ENCODE results near the gene CNTN5. TPM values are rescaled to one million over a fixed set of nuclear protein-coding genes. Genes with fewer than 3 reads are reported as not detected.

CNTN5 gene
- total RNA-seq, 1 donor from 2014 or later = not detected

DNA sequence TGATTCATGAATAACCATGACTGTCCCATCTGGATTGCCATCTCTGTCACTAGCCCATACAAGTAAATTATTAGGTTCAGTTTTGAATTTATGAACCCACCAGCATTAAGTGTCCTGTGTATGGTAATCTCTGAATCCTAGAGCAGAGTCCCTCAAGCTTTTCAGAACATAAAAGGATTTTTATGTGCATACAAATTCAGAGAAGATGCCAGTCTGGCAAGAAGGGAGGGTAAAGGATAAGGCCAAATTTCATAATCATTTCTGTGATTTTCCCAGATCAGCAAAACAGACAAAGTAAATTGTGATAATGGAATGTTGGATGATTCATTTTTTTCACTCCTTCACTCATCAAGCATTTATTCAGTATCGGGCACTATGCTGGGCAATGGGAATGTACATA is 1295.2 kb downstream of the CNTN5 start:
- no peak for DNase-seq
- no peak for ATAC-seq
- Histone ChIP-seq H3K9me3 (no peaks in the 10 kb centered on the region), H3K4me1 (no peaks in the 10 kb centered on the region), H3K27me3 (no peaks in the 10 kb centered on the region), H3K27ac (no peak overlapping the region), H3K4me3 (no peak overlapping the region), H3K36me3 (no peaks in the 10 kb centered on the region)
- intact Hi-C loops (cut with DNase I) = no loop called here
- TF ChIP-seq, protein P1, sequence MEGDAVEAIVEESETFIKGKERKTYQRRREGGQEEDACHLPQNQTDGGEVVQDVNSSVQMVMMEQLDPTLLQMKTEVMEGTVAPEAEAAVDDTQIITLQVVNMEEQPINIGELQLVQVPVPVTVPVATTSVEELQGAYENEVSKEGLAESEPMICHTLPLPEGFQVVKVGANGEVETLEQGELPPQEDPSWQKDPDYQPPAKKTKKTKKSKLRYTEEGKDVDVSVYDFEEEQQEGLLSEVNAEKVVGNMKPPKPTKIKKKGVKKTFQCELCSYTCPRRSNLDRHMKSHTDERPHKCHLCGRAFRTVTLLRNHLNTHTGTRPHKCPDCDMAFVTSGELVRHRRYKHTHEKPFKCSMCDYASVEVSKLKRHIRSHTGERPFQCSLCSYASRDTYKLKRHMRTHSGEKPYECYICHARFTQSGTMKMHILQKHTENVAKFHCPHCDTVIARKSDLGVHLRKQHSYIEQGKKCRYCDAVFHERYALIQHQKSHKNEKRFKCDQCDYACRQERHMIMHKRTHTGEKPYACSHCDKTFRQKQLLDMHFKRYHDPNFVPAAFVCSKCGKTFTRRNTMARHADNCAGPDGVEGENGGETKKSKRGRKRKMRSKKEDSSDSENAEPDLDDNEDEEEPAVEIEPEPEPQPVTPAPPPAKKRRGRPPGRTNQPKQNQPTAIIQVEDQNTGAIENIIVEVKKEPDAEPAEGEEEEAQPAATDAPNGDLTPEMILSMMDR (IDR thresholded peaks at IDR 0.05) = no peak

DNA sequence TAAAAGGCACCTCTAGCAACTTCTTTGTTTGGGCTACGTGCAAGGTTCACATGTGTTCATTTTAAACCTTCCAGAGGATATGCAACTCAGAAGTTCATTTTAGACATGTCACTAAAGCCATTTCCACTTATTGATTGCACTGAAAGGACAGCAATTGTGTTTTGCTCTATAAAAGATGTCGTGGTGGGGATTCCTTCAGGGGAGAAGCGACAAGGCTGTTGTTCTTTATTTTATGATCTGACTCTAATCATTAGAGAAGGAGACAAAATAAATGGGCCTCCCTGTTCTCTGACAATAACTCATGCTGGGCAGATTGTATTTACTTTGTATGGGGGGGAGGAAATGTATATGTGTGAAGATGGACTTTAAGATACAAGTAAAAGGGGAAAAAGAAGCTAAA is 1296.2 kb downstream of the CNTN5 start:
- Histone ChIP-seq H3K27me3 (no peaks in the 10 kb centered on the region), H3K27ac (no peak overlapping the region), H3K4me3 (no peak overlapping the region), H3K4me1 (no peaks in the 10 kb centered on the region), H3K36me3 (no peaks in the 10 kb centered on the region), H3K9me3 (no peaks in the 10 kb centered on the region)
- TF ChIP-seq, protein P1 (IDR thresholded peaks at IDR 0.05) = no peak
- intact Hi-C loops (cut with DNase I) = no loop called here
- DNase-seq = no peak
- ATAC-seq = no peak

- no peaks in the 10 kb centered on the region for H3K36me3 ChIP-seq
- TF ChIP-seq, protein P1 (IDR thresholded peaks at IDR 0.05) = no peak
- DNase-seq (no peak), ATAC-seq (no peak)
- no peaks in the 10 kb centered on the region for H3K4me1 ChIP-seq
- intact Hi-C loops (cut with DNase I) = no loop called here
- no peak overlapping the region for H3K27ac ChIP-seq
- H3K27me3 ChIP-seq = no peaks in the 10 kb centered on the region
- H3K9me3 ChIP-seq = no peaks in the 10 kb centered on the region
- H3K4me3 ChIP-seq = no peak overlapping the region
Observed at GRCh38 chr11:100319691-100320090, 1298.9 kb downstream of the CNTN5 start.

DNA sequence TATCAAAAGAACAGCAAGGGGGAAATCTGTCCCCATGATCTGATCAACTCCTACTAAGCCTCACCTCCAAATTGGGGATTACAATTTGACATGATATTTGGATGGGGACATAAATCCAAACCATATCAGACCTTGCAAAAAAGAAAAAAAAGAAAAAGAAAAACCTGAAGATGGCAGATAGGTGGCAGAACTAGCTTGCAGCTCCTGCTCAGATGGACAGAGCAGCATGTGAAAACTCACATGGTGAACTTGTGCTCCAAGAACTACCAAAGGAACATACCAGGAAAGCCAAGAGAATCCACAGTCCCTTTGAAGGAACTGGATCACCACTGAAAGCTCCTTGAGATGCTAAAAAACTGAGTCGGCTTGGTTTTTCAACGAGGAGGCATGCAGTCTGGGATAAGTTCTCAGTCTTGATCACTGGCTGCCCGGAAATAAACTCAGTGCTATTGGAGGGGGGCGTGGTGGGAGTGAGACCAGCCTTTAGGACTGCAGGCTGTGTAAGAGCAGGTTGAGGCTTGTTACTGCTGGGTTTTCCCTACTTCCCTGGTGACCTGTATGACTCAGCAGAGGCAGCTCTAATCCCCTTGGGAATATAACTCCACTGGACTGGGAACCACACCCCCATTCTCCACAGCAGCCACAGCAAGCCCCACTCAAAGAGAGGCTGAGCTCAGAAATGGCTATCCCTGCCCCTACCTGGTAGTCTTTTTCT is 1308.0 kb downstream of the CNTN5 start:
- H3K27ac ChIP-seq = no peak overlapping the region
- no peaks in the 10 kb centered on the region for H3K36me3 ChIP-seq
- DNase-seq (no peak), ATAC-seq (no peak)
- no peaks in the 10 kb centered on the region for H3K9me3 ChIP-seq
- no peaks in the 10 kb centered on the region for H3K4me1 ChIP-seq
- H3K27me3 ChIP-seq = no peaks in the 10 kb centered on the region
- intact Hi-C loops (cut with DNase I) = no loop called here
- TF ChIP-seq, protein P1 (IDR thresholded peaks at IDR 0.05) = no peak
- no peak overlapping the region for H3K4me3 ChIP-seq

DNA sequence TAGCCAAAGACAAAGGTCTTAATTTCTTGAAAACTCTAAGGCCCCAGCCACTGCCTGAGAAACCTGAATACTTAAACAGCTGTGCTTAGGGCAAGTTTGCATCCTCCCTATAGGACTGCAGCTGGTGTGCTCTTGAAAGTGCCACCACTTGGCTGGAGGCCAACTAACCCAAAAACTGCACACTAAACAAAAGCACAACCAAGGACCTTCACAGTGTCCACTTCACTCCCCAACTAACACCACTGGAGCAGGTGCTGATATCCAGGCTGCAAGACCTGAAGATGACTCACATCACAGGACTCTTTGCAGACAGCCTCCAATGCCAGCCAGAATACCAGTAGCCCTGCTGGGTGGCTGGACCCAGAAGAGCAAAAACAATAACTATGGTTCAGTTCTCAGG is 1308.6 kb downstream of the CNTN5 start:
- TF ChIP-seq, protein P1 (IDR thresholded peaks at IDR 0.05) = no peak
- H3K27ac ChIP-seq = no peak overlapping the region
- no peak for DNase-seq
- no peaks in the 10 kb centered on the region for H3K27me3 ChIP-seq
- no peaks in the 10 kb centered on the region for H3K36me3 ChIP-seq
- intact Hi-C loops (cut with DNase I) = no loop called here
- H3K4me1 ChIP-seq = no peaks in the 10 kb centered on the region
- no peak overlapping the region for H3K4me3 ChIP-seq
- no peak for ATAC-seq
- H3K9me3 ChIP-seq = no peaks in the 10 kb centered on the region

DNA sequence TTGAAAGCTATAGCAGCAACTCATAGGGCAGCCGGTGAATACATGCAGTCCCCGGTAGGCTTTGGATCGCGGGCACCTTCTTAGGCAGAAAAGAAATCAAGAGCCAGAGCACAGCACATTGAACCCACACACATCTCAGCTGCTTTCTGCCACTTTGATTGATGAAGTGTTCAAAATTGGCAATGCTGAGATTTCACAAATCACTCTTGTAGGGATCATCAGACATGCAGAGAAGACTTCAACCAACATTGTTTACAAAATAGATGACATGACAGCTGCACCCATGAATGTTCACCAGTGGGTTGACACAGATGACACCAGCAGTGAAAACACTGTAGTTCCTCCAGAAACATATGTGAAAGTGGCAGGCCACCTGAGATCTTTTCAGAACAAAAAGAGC is 1316.1 kb downstream of the CNTN5 start:
- H3K4me3 ChIP-seq = no peak overlapping the region
- intact Hi-C loops (cut with DNase I) = no loop called here
- no peaks in the 10 kb centered on the region for H3K27me3 ChIP-seq
- no peak overlapping the region for H3K27ac ChIP-seq
- no peaks in the 10 kb centered on the region for H3K4me1 ChIP-seq
- no peak for ATAC-seq
- H3K9me3 ChIP-seq = no peaks in the 10 kb centered on the region
- TF ChIP-seq, protein P1 (IDR thresholded peaks at IDR 0.05) = no peak
- H3K36me3 ChIP-seq = no peaks in the 10 kb centered on the region
- no peak for DNase-seq
